SIG-M5 treated with dmso at 0.1 percent for 504 hours (cell line): ENCODE measurements around the gene PCDHA1.
"Not testable (repeated sequence)": the region's sequence is repeated elsewhere in the genome, so short reads cannot be mapped to it uniquely, and the experiment has no call there.

Experiments
- DNase-seq: peaks from one replicate; lab custom pipeline; 2025; ENCODE audit not compliant: unreplicated experiment; lab: John Stamatoyannopoulos, UW

PCDHA1 gene

GRCh38 chr5:140849831-140850634 lies 64.1 kb downstream of the PCDHA1 start:
- DNase-seq = not testable (repeated sequence)

- no peak for DNase-seq
Measured at GRCh38 chr5:140855772-140856674, 70.1 kb downstream of the PCDHA1 start, which contains the start of gene PCDHA10. Gene PCDHA10, plus strand, starts transcription at chr5:140855897. Its CDS starts 152 bp downstream, at chr5:140856049.

- DNase-seq = no peak
Measured at GRCh38 chr5:140857177-140857986, 71.4 kb downstream of the PCDHA1 start.

DNA sequence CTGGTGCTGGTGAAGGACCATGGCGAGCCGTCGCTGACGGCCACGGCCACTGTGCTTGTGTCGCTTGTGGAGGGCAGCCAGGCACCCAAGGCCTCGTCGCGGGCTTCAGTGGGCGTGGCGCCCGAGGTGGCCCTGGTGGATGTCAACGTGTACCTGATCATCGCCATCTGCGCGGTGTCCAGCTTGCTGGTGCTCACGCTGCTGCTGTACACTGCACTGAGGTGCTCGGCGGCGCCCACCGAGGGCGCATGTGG lies 72.0 kb downstream of the PCDHA1 start:
- DNase-seq = no peak

GRCh38 chr5:140862441-140863295 lies 76.7 kb downstream of the PCDHA1 start:
- no peak for DNase-seq

DNA sequence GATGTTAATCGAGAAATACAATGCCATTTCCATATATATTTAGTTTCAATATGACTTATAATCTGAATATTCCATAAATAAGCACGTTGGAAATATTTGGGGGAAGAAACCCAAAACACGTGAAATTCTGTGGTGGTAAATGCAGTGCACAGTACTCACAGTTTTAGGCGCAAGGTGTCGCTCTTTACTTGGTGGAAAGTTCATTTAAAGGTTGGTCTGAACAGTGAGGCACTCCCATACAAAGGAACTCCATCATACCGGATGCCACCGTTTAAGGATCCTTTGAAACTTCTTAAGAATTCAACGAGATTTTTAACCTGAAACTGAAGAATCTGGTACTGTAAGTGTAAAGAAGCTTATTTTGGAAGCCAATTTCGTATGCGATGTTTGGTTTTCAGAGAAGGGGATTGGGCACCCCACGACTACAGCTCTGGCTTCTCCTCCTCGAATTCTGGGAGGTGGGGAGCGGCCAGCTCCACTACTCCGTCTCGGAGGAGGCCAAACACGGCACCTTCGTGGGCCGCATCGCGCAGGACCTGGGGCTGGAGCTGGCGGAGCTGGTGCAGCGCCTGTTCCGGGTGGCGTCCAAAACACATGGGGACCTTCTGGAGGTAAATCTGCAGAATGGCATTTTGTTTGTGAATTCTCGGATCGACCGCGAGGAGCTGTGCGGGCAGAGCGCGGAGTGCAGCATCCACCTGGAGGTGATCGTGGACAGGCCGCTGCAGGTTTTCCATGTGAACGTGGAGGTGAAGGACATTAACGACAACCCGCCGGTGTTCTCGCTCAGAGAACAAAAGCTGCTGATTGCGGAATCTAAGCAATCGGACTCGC lies 83.0 kb downstream of the PCDHA1 start, which contains the start of gene PCDHA11:
Gene PCDHA11 (plus strand): TSS at position 237 of the 834 bp plus-strand sequence. CDS start 147 bp downstream, at position 384.
- DNase-seq = peak; percentile 29

DNA sequence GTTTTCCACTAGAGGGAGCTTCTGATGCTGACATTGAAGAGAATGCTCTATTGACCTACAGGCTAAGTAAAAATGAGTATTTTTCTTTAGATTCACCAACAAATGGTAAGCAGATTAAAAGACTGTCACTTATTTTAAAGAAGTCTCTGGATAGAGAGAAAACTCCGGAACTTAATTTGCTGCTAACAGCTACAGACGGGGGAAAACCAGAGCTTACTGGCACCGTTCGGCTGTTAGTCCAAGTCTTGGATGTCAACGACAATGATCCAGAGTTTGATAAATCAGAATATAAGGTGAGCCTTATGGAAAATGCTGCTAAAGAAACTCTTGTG lies 83.6 kb downstream of the PCDHA1 start:
- no peak for DNase-seq

DNA sequence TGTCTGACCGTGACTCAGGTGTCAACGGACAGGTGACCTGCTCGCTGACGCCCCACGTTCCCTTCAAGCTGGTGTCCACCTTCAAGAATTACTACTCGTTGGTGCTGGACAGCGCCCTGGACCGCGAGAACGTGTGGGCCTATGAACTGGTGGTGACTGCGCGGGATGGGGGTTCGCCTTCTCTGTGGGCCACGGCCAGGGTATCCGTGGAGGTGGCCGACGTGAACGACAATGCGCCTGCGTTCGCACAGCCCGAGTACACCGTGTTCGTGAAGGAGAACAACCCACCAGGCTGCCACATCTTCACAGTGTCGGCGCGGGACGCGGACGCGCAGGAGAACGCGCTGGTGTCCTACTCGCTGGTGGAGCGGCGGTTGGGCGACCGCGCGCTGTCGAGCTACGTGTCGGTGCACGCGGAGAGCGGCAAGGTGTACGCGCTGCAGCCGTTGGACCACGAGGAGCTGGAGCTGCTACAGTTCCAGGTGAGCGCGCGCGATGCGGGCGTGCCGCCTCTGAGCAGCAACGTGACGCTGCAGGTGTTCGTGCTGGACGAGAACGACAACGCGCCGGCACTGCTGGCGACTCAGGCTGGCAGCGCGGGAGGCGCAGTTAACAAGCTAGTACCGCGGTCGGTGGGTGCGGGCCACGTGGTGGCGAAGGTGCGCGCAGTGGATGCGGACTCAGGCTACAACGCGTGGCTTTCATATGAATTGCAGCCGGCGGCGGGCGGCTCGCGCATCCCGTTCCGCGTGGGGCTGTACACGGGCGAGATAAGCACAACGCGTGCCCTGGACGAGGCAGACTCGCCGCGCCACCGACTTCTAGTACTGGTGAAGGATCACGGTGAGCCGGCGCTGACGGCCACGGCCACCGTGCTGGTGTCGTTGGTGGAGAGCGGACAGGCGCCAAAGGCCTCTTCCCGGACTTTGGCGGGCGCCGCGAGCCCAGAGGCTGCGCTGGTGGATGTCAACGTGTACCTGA lies 84.6 kb downstream of the PCDHA1 start:
- no peak for DNase-seq

- DNase-seq = no peak
Measured at GRCh38 chr5:140875085-140876065, 89.4 kb downstream of the PCDHA1 start, which contains the start of gene PCDHA12. Gene PCDHA12, plus strand, starts transcription at chr5:140875308. Its CDS starts 165 bp downstream, at chr5:140875473.

GRCh38 chr5:140876541-140877261 lies 90.8 kb downstream of the PCDHA1 start:
- DNase-seq = not testable (repeated sequence)

DNA sequence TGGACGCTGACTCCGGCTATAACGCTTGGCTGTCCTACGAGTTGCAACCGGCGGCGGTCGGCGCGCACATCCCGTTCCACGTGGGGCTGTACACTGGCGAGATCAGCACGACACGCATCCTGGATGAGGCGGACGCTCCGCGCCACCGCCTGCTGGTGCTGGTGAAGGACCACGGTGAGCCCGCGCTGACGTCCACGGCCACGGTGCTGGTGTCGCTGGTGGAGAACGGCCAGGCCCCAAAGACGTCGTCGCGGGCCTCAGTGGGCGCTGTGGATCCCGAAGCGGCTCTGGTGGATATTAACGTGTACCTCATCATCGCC lies 91.3 kb downstream of the PCDHA1 start:
- DNase-seq = no peak

DNA sequence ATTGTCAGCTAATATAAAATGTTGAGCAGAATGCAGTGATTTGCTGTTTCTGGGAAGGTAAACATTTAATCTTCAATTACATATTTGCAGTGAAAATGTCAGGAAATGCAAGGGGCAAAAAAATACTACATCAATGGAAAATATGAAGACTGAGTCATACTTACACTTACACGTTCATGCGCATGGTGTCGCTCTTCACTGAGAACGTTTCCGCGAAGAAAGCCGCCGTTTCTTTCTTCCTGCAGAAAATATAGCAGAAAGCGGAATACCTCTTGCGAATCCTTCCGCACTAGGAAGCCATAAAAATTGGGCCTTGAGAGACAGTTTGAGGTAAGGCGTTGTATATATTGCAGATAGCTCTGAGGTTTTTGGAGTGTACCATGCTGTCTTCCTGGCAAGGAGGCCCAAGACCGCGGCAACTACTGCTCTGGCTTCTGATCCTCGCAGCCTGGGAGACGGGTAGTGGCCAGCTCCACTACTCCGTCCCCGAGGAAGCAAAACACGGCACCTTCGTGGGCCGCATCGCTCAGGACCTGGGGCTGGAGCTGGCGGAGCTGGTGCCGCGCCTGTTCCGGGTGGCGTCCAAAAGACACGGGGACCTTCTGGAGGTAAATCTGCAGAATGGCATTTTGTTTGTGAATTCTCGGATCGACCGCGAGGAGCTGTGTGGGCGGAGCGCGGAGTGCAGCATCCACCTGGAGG lies 96.1 kb downstream of the PCDHA1 start, which contains the start of gene PCDHA13:
Gene PCDHA13 (plus strand): TSS at position 236 of the 702 bp plus-strand sequence. CDS start 145 bp downstream, at position 381.
- DNase-seq = no peak

- no peak for DNase-seq
Measured at GRCh38 chr5:140882591-140882899, 96.6 kb downstream of the PCDHA1 start.

GRCh38 chr5:140883373-140883772 lies 97.4 kb downstream of the PCDHA1 start:
- no peak for DNase-seq

- no peak for DNase-seq
Measured at GRCh38 chr5:140883927-140884697, 98.2 kb downstream of the PCDHA1 start.
